Measurements from ENCODE around the gene RAPGEF4.

The RAPGEF4 gene

GRCh38 chr2:172735582-172736423, at the start of gene RAPGEF4:
RAPGEF4 (plus strand) TSS chr2:172735845; CDS start chr2:172735984, 139 bp downstream.
- no peak for DNase-seq

DNA sequence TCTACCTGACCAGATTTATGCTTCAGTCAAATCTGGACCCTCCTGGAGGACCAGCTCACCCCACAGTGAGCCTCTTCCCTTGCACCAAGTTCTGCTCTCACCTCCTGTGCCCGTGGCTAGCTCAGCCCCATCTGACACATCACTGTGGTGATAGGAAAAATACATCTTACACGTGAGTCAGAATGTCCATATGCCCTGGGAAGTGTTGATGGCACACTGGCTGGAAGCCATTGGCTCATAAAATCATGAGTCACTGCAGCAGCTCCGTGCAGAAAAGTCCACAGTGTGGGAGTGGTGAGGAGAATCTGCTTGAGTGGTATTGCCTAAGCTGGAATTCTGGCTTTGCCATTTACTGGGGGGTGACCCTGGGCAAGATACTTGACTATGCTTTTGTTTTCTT, 42.6 kb upstream of the RAPGEF4 start:
- peak; percentile 27 for DNase-seq

GRCh38 chr2:172693529-172694455, 41.9 kb upstream of the RAPGEF4 start:
- no peak for DNase-seq

DNA sequence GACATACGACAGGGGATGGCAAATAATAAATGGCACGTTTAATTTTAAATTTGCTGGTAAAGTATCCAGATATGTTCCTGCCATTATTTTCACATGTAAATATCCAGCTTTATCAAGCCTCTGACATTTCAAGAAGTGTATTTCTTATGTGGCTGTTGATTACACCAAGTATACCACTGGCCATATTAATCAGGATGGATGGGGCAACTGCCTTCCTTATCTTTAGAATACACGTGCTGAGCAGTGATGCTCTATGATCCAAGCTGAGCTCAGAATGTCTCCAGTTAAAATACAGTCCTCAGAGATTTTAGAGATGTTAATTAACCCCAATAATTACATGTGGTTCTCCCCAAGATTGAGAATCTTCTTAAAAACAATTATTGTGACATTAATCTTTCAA, 38.3 kb upstream of the RAPGEF4 start:
- DNase-seq, result peak; percentile 81

DNA sequence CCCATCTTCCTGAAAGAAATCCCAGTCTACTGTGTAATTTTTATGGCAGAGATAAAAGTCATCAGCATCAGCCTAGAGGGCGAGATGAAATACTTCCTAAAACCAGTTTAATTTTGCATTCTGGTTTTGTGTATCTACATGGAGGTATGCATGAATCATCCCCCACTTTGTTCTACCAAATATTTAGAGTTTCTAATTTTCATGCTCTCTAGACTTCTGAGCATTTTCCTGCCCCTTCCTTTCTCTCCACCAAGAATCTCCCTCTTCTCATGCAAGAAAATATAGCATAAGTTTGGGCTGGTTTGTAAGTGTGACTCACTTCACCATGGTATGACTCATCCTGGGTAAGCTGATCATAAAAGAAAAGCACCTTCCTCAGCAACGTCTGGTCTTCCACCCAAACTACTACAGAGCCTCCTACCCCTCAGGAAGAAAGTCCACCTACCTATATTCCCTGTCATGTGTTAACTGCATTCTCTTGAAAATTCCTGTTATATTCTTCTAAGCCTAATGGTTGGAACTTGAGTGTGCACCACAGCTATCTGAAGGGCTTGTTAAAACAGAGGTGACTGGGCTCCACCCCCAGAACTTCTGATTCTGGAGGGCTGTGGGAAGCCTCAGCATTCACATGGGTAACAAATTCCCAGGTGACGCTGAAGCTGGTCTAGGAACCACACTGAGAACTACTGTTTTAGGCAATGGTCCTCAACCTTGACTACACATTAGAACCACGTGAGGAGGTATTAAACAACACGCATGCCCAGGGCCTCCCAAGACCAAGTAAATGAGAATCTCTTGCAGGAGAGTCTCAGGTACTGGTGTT, 37.4 kb upstream of the RAPGEF4 start:
- DNase-seq, result peak; percentile 65

- no peak for DNase-seq
These were observed 34.4 kb upstream of the RAPGEF4 start for GRCh38 chr2:172701250-172701649.

DNA sequence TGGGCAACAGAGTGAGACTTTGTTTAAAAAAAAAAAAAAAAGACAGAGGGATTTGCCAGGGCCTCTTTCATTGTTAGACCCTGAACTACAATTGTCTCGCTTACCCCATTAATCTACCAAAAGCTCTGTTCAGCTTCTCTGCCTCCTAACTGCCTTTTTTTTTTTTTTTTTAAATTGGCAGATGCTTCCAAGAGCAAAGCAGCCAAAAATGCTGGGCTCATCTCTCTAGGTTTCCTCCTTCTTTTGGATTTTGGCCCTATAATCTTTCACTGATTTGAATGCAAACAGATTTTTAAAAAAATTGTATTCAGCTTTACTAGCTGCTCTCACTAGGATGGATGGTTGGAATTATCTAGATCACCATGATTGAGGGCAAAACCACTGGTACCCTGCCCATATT, 33.2 kb upstream of the RAPGEF4 start:
- no peak for DNase-seq

GRCh38 chr2:172704072-172704936, 31.3 kb upstream of the RAPGEF4 start:
- peak; percentile 66 for DNase-seq

GRCh38 chr2:172705352-172705751, 30.3 kb upstream of the RAPGEF4 start:
- DNase-seq, result no peak

- DNase-seq, result no peak
These were observed 27.4 kb upstream of the RAPGEF4 start for GRCh38 chr2:172708247-172708646.

DNA sequence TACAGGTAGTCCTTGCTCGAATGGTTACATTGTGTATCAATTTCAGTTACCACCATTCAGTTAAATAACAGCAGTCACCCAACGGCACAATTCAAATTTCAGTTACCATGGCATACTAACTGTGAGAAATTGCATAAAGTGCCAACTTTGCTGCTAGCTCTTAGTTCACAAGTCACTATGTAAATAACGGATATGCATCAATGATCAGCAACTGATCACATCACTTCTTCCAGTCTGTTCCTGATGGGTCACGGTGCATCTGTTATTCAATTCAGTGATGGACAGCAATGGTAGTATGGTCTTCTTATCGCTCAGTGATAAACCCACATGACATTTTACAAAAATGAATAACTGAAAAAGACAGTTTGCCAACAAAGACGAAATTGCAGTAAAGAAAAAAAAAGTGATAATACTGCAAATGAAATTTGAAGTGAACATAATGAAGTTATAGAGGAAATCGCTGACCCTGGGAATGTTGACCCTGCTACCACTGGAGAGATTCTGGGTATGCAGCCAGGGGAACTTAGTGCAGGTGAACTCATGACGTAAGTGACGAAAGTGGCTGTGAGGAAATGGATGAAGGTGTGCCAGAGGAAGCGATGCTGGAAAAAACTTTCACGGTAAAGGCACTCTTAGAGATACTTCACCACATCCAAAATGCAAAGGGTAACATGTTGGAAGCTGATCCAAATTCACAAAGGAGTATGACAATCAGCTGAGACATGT, 25.9 kb upstream of the RAPGEF4 start:
- DNase-seq, result no peak

GRCh38 chr2:172710584-172711047, 25.0 kb upstream of the RAPGEF4 start:
- DNase-seq, result peak; percentile 67

- no peak for DNase-seq
These were observed 24.5 kb upstream of the RAPGEF4 start for GRCh38 chr2:172711110-172711509.

DNA sequence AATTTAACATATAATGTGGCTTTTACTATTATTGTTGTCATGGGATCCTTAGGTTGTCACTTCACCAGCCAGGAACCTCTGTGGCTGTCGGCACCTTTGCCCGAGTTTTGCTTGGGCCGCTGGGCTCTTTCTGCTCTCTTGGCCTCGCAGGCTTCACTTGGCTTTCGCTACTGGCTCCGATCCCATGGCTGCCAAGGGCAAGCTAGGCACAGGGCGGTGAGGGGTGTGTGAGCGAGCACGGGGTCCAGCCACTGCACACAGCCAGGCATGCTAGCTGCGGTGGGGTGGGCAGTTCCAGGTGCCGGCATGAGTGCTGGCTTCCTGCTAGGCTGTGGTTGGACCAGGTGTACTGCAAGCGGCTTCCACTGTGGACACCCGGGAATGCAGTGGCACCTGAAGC, 23.4 kb upstream of the RAPGEF4 start:
- DNase-seq, result no peak

- DNase-seq, result no peak
These were observed 22.2 kb upstream of the RAPGEF4 start for GRCh38 chr2:172713365-172713875.

GRCh38 chr2:172722481-172722880, 13.2 kb upstream of the RAPGEF4 start:
- no peak for DNase-seq

DNA sequence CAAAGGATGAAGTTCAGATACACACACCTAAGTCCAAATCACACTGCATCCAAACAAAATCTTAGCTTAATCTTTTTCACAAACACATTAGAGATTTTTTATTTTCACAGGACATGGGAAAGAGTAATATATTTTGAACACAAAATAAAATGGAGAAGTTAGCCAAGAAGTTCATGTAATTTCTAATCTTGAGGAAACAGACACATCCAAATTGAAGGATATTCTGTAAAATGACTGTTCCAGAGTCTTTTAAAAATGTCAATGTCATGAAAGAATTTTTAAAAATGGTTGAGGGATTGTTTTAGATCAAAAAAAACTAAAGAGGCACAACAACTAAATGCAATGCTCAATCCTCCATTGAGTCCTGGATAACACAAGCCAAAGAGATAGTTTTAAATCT, 12.4 kb upstream of the RAPGEF4 start:
- no peak for DNase-seq

DNA sequence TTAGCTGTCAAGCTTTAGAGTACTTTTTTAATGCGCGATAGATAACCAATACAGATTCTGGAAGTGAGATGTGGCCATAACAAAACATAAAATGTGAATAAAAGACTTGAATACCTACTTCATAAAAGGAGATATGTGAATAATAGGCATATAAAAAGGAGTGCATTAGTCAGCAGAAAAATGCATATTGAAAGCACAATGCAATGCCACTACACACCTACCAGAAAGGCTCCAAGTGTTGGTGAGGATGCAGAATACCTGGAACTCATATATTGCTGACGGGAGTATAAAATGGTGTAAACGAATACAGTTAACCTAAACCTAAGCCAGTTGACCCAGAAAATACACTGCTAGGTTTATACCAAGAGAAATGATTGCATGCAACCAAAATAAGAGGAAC, 10.9 kb upstream of the RAPGEF4 start:
- no peak for DNase-seq

GRCh38 chr2:172725284-172725683, 10.4 kb upstream of the RAPGEF4 start:
- no peak for DNase-seq

DNA sequence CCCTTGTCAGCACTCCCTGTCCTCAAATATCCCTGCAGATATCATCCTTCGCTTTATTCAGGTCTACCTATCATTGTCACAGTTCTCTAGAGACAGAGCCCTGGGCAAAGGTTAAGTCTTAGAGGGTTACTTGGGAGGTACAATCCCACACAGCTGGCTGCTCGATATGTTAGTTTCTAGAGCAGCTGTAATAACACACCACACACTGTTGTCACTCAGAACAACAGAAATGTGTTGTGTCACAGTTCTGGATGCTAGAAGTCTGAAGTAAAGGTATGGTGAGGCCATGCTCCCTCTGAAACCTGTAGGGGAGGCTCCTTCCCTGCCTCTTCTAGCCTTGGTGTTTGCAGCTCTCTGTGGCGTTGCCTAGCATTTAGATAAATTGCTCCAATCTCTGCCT, 9.9 kb upstream of the RAPGEF4 start:
- DNase-seq, result no peak
